Heart left ventricle (tissue), 16 donors: ENCODE results near the gene RNPEPL1. TPM values are rescaled to one million over a fixed set of nuclear protein-coding genes. Genes with fewer than 3 reads are reported as not detected.

Experiments used
- ATAC-seq, 4 donors: fragments of 200-7000 bp; cut with Tn5 transposase; one replicate each; pipeline ENCODE4 v1.9.1; 2020 to 2022; ENCODE audit warnings: moderate library complexity in 4 of 4, mild to moderate bottlenecking in 3 of 4, moderate number of reproducible peaks in 1 of 4
- DNase-seq, 5 donors: peaks; one replicate each; pipeline ENCODE4 v3.0.0-alpha.2; 2020
- H3K27ac ChIP-seq, 12 donors: fragments of 200-600 bp; sonication (generic) in 4 of 12; one replicate each; pipeline versions ENCODE4 v1.5.0 to v1.8.0; 2016 to 2022; ENCODE audit warnings: mild to moderate bottlenecking in 2 of 12
- H3K27me3 ChIP-seq, 9 donors: fragments of 200-600 bp; sonication (generic) in 2 of 9; one replicate each; pipeline versions ENCODE4 v1.5.1 to v1.8.0; 2016 to 2022; ENCODE audit warnings: mild to moderate bottlenecking in 3 of 9
- H3K36me3 ChIP-seq, 9 donors: fragments of 200-600 bp; sonication (generic) in 2 of 9; one replicate each; pipeline versions ENCODE4 v1.5.0 to v1.8.0; 2018 to 2022; ENCODE audit warnings: mild to moderate bottlenecking in 2 of 9
- H3K4me1 ChIP-seq, 12 donors: fragments of 200-600 bp; sonication (generic) in 4 of 12; one replicate each; pipeline versions ENCODE4 v1.5.0 to v1.8.0; 2016 to 2022; ENCODE audit warnings: mild to moderate bottlenecking in 3 of 12
- H3K4me3 ChIP-seq, 12 donors: fragments of 200-600 bp; sonication (generic) in 4 of 12; one replicate each; pipeline versions ENCODE4 v1.5.0 to v1.8.0; 2017 to 2022; ENCODE audit warnings: mild to moderate bottlenecking in 9 of 12, moderate library complexity in 4 of 12
- H3K9me3 ChIP-seq, 12 donors: fragments of 200-600 bp; sonication (generic) in 4 of 12; one replicate each; pipeline versions ENCODE4 v1.5.0 to v1.8.0; 2016 to 2022; ENCODE audit warnings: mild to moderate bottlenecking in 1 of 12
- CTCF ChIP-seq, 12 donors: fragments of 200-600 bp; sonication (generic) in 4 of 12; IDR thresholded peaks; one replicate each; pipeline versions ENCODE4 v1.5.0 to v1.8.0; 2018 to 2022; ENCODE audit warnings: antibody characterized with exemption in 12 of 12, mild to moderate bottlenecking in 5 of 12
- POLR2A ChIP-seq, 2 donors: fragments of 450-650 bp; IDR thresholded peaks; one replicate each; pipeline ENCODE4 v1.6.1; 2017; ENCODE audit warnings: antibody characterized with exemption in 2 of 2, mild to moderate bottlenecking in 2 of 2, moderate library complexity in 2 of 2
- WGBS, 4 donors: extraction: QIAGEN DNeasy Blood & Tissue Kit in 2 of 4; methylation state at CpG; one replicate each; pipeline versions ENCODE4 v1.1.5 to v1.1.7; 2013 to 2018; 5-methylcytosine and 5-hydroxymethylcytosine counted together
- intact Hi-C, 10 donors: fragments of 100-400 bp; cut with DNase I; formaldehyde crosslinking; loops; one replicate each; pipeline versions ENCODE4 v1.11.1 to v1.14.2; 2022
- polyA plus RNA-seq, 2 donors: library from polyadenylated mRNA; stranded (reverse); fragments of 200-250 nt; gene quantifications; one replicate each; pipeline ENCODE4 v1.2.3, GENCODE V29; 2013
- total RNA-seq, 9 donors: library from RNA; depleted of rRNA in 2 of 9; stranded (reverse); fragments of >200 nt in 2 of 9; fragmentation: NEBNext Ultra II Directional in 3 of 9; extraction: Animal tissue kit (Norgen Biotek cat#: 25700) in 3 of 9; gene quantifications; one replicate each; pipeline versions ENCODE4 v1.1.0 to v1.2.4, GENCODE V29; 2016 to 2023
- donor health status: ischemic (EF 13 %, LVEDD 7.1; RV severe dilation, severe dysfunction).
- donor health status: healthy with polysubstance abuse.
- donor health status: DM: no; HTN: yes; CAD: no.
- donor health status: DM: no; HTN: no; CAD: no.
- donor health status: ischemic (EF 25% LVEDD 6.9; RV normal size, moderate dysfunction).
- donor health status: ischemic (EF 25% LVEDD 5.7; RV mildly dilated, moderate dysfunction).
- donor health status: healthy.
- donor health status: DM: yes; HTN: yes; CAD: no.
- donor health status: ischemic (EF 35%, LVEDD 5.7; RV mildly dilated, moderate dysfunction).
- donor health status: nonischemic (EF 11% LVEDD 7.7; RV severe dilation, severe dysfunction).
- donor health status: DM: yes; HTN: yes; CAD: no.
- donor health status: PGD.
- donor health status: ischemic (EF 29% LVEDD 5.4; RV normal size, mild dysfunction).
- donor health status: nonischemic (EF 23%, LVEDD 6.1; RV moderate dilation, normal function).

Gene RNPEPL1
- total and polyA plus RNA-seq, 11 donors = 67.5 to 206 (median 91.0) TPM

- intact Hi-C loops = no loop called here
- Histone ChIP-seq H3K4me3 (no peak overlapping the region), H3K36me3 (peaks cover 0 to 55% (median 14%) of the 10 kb centered on the region in 9 donors), H3K4me1 (no peaks in the 10 kb centered on the region), H3K27ac (no peak overlapping the region), H3K27me3 (no peaks in the 10 kb centered on the region), H3K9me3 (peaks cover 0 to 38% (median 11%) of the 10 kb centered on the region in 12 donors)
- 81 to 95% (median 88%) methylated on average over 3 of the region's 3 CpGs for WGBS, 4 donors
- ATAC-seq (no peak), DNase-seq (no peak)
- no peak for TF ChIP-seq POLR2A (IDR thresholded peaks at IDR 0.05)
- TF ChIP-seq CTCF (IDR thresholded peaks at IDR 0.05) = no peak
These were observed 41.0 kb upstream of the RNPEPL1 start for GRCh38 chr2:240527153-240527750.

- Histone ChIP-seq H3K9me3 (peaks cover 0 to 50% (median 17%) of the 10 kb centered on the region in 12 donors), H3K27ac (no peak overlapping the region), H3K27me3 (no peaks in the 10 kb centered on the region), H3K4me3 (no peak overlapping the region), H3K4me1 (no peaks in the 10 kb centered on the region), H3K36me3 (peaks cover 0 to 45% (median 6%) of the 10 kb centered on the region in 9 donors)
- DNase-seq (no peak), ATAC-seq (no peak)
- intact Hi-C loops = no loop called here
- TF ChIP-seq POLR2A (IDR thresholded peaks at IDR 0.05) = no peak
- no peak for TF ChIP-seq CTCF (IDR thresholded peaks at IDR 0.05)
- 89 to 96% (median 94%) methylated on average over 10 to 13 of the region's 13 CpGs for WGBS, 4 donors
These were observed 39.8 kb upstream of the RNPEPL1 start for GRCh38 chr2:240528406-240529040.

- ATAC-seq = no peak
These were observed 38.8 kb upstream of the RNPEPL1 start for GRCh38 chr2:240529344-240529999.

More at GRCh38 chr2:240529344-240529999, 38.8 kb upstream of the RNPEPL1 start:
- no peak overlapping the region for H3K4me3 ChIP-seq
- no peak for DNase-seq
- peaks cover 0 to 43% (median 3%) of the 10 kb centered on the region in 9 donors for H3K36me3 ChIP-seq
- H3K27ac ChIP-seq = no peak overlapping the region
- no peaks in the 10 kb centered on the region for H3K4me1 ChIP-seq
- peaks cover 0 to 48% (median 17%) of the 10 kb centered on the region in 12 donors for H3K9me3 ChIP-seq
- WGBS, 4 donors = 96 to 98% (median 97%) methylated on average over 16 of the region's 16 CpGs
- TF ChIP-seq POLR2A (IDR thresholded peaks at IDR 0.05) (no peak), CTCF (IDR thresholded peaks at IDR 0.05) (no peak)
- no peaks in the 10 kb centered on the region for H3K27me3 ChIP-seq
- intact Hi-C loops = no loop called here
